Gastrocnemius medialis (tissue), 4 donors: ENCODE results near the gene RNF223. TPM values are rescaled to one million over a fixed set of nuclear protein-coding genes. Genes with fewer than 3 reads are reported as not detected.
"Not testable (repeated sequence)": the region's sequence is repeated elsewhere in the genome, so short reads cannot be mapped to it uniquely, and the experiment has no call there.

Source experiments
- ATAC-seq, 2 donors: fragments of 150-250 bp; one replicate each; pipeline ENCODE4 v1.9.1; 2016
- DNase-seq, 2 donors: peaks; one replicate each; pipeline ENCODE4 v3.0.0-alpha.2; 2019
- H3K27ac ChIP-seq, 4 donors: fragments of 200-600 bp; sonication (generic); 1 replicate in 1 of 4; 2 replicates in 3 of 4; pipeline ENCODE4 v1.5.1; 2016 to 2018; ENCODE audit warnings: mild to moderate bottlenecking in 2 of 4, moderate library complexity in 1 of 4
- H3K27me3 ChIP-seq, 3 donors: fragments of 200-600 bp; sonication (generic) in 2 of 3; 1 replicate in 1 of 3; 2 replicates in 2 of 3; pipeline versions ENCODE4 v1.5.1 to v1.6.0; 2016 to 2019; ENCODE audit warnings: mild to moderate bottlenecking in 1 of 3, moderate library complexity in 1 of 3
- H3K36me3 ChIP-seq, 2 donors: fragments of 200-600 bp; sonication (generic) in 1 of 2; one replicate each; pipeline ENCODE4 v1.5.1; 2017 to 2018
- H3K4me1 ChIP-seq, 2 donors: fragments of 200-600 bp; sonication (generic) in 1 of 2; one replicate each; pipeline ENCODE4 v1.5.1; 2016 to 2017; ENCODE audit warnings: mild to moderate bottlenecking in 2 of 2
- H3K4me3 ChIP-seq, 4 donors: fragments of 200-600 bp; sonication (generic) in 3 of 4; 1 replicate in 1 of 4; 2 replicates in 3 of 4; pipeline ENCODE4 v1.5.1; 2016 to 2019; ENCODE audit warnings: mild to moderate bottlenecking in 2 of 4
- H3K9me3 ChIP-seq, 3 donors: fragments of 200-600 bp; sonication (generic) in 2 of 3; 1 replicate in 1 of 3; 2 replicates in 2 of 3; pipeline ENCODE4 v1.5.1; 2016 to 2019
- CTCF ChIP-seq, 5 experiments: fragments of 450-650 bp in 3 of 5; fragments of 200-600 bp in 2 of 5; sonication (generic) in 2 of 5; IDR thresholded peaks in 4 of 5; conservative IDR thresholded peaks in 1 of 5; 1 replicate in 4 of 5; 2 replicates in 1 of 5; pipeline ENCODE4 v1.5.1; 2016 to 2019; ENCODE audit warnings: antibody characterized with exemption in 5 of 5, mild to moderate bottlenecking in 3 of 5, moderate library complexity in 3 of 5
- POLR2A ChIP-seq, 2 donors: fragments of 450-650 bp; IDR thresholded peaks; one replicate each; pipeline ENCODE4 v1.6.1; 2017; ENCODE audit warnings: antibody characterized with exemption in 2 of 2, mild to moderate bottlenecking in 2 of 2, moderate library complexity in 2 of 2
- in situ Hi-C, 4 donors: fragments of 200-750 bp; cut with MboI; loops; one replicate each; pipeline versions ENCODE4 v1.15.0 to v1.8.0; 2017; ENCODE audit warnings: low sequenced_read_pairs in 4 of 4
- intact Hi-C: fragments of 100-400 bp; cut with DNase I; formaldehyde crosslinking; loops from one replicate; pipeline ENCODE4 v1.15.1; 2023; ENCODE audit warnings: low total_unique reads
- total RNA-seq, 4 donors: library from RNA; depleted of rRNA; stranded (reverse); fragments of >200 nt; gene quantifications; one replicate each; pipeline versions ENCODE4 v1.1.0 to v1.2.3, GENCODE V29; 2016

The RNF223 gene
- total RNA-seq, 4 donors from 2014 or later: not detected

- TF ChIP-seq POLR2A (IDR thresholded peaks at IDR 0.05) (no peak), CTCF (IDR thresholded peaks at IDR 0.05 in 4 of 5, conservative IDR thresholded peaks at IDR 0.05 in 1 of 5) (peak in 1 of 5 experiments; percentile 53)
- DNase-seq: no peak
- Histone ChIP-seq H3K9me3 (no peaks in the 10 kb centered on the region), H3K4me3 (peak overlapping the region; percentile 47 to 83 (median 64)), H3K27me3 (peaks cover 42 to 50% (median 45%) of the 10 kb centered on the region in 3 donors), H3K27ac (no peak overlapping the region), H3K36me3 (no peaks in the 10 kb centered on the region), H3K4me1 (peaks cover 10 to 15% of the 10 kb centered on the region in 2 donors)
- intact Hi-C loops: loop anchor here (2.0 kb wide), 1 partner anchor 18 kb away; no protein-coding TSS in a partner anchor
- in situ Hi-C loops: no loop called here
- ATAC-seq: peak; percentile 57 to 62
Measured at GRCh38 chr1:1058921-1059493, 15.1 kb downstream of the RNF223 start.

GRCh38 chr1:1058088-1058905 is 15.8 kb downstream of the RNF223 start:
- ATAC-seq (no peak), DNase-seq (no peak)
- TF ChIP-seq CTCF (IDR thresholded peaks at IDR 0.05 in 4 of 5, conservative IDR thresholded peaks at IDR 0.05 in 1 of 5) (no peak), POLR2A (IDR thresholded peaks at IDR 0.05) (no peak)
- in situ Hi-C loops (no loop called here), intact Hi-C loops (loop anchor here (2.0 kb wide), 1 partner anchor 17 kb away; no protein-coding TSS in a partner anchor)
- Histone ChIP-seq H3K9me3 (no peaks in the 10 kb centered on the region), H3K4me1 (peaks cover 10 to 13% of the 10 kb centered on the region in 2 donors), H3K27ac (no peak overlapping the region), H3K4me3 (peak overlapping the region in 1 of 4 donors; percentile 47), H3K36me3 (no peaks in the 10 kb centered on the region), H3K27me3 (peaks cover 38 to 46% (median 40%) of the 10 kb centered on the region in 3 donors)

GRCh38 chr1:1057769-1058087 is 16.4 kb downstream of the RNF223 start:
- intact Hi-C loops: loop anchor here (2.0 kb wide), 1 partner anchor 17 kb away; no protein-coding TSS in a partner anchor
- H3K4me3 ChIP-seq, H3K9me3 ChIP-seq, H3K36me3 ChIP-seq, DNase-seq, ATAC-seq, in situ Hi-C loops, H3K27ac ChIP-seq: not testable (repeated sequence)
- Histone ChIP-seq H3K27me3 (peaks cover 34 to 40% (median 39%) of the 10 kb centered on the region in 3 donors), H3K4me1 (peaks cover 10 to 13% of the 10 kb centered on the region in 2 donors)

- intact Hi-C loops (no loop called here), in situ Hi-C loops (no loop called here)
- DNase-seq (no peak), ATAC-seq (no peak)
- no peak overlapping the region for H3K4me3 ChIP-seq
- no peaks in the 10 kb centered on the region for H3K36me3 ChIP-seq
- peaks cover 10 to 13% of the 10 kb centered on the region in 2 donors for H3K4me1 ChIP-seq
- no peak overlapping the region for H3K27ac ChIP-seq
- TF ChIP-seq CTCF (IDR thresholded peaks at IDR 0.05 in 4 of 5, conservative IDR thresholded peaks at IDR 0.05 in 1 of 5): no peak
- no peak for TF ChIP-seq POLR2A (IDR thresholded peaks at IDR 0.05)
- H3K9me3 ChIP-seq: no peaks in the 10 kb centered on the region
- peaks cover 25 to 28% (median 26%) of the 10 kb centered on the region in 3 donors for H3K27me3 ChIP-seq
Measured at GRCh38 chr1:1055841-1056736, 18.0 kb downstream of the RNF223 start.
